ENCODE measurements around the gene MCF2L.

The MCF2L gene

DNA sequence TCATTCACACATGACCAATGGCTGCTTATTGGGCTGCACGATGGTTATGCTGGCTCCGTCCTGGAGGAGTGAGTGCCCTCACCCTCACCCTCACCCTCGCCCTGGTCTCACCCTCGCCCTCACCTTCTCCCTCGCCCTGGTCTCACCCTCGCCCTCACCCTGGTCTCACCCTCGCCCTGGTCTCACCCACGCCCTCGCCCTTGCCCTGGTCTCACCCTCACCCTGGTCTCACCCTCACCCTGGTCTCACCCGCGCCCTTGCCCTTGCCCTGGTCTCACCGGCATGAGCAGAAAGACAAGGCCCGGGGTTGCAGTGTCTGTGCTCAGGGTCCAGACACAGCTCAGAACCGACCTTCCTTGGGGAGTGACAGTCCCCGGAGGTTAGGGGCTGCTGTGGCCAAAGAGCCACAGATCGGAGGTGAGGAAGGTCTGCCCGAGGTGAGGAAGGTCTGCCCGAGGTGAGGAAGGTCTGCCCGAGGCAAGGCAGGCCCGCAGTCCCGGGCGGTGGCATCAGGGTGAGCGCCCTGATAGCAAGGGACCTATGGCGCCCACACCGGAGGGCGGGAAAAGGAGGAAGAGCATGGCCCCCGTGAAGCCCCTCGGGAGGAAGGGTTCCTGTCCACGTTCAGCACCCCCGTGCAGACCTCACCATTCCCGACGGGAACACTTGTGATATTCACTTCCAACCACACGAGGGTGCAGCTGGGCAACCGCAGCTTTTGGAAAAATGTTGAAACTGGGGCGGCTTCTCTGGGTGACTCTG lies 65.6 kb downstream of the MCF2L start:
- no peak for DNase-seq

DNA sequence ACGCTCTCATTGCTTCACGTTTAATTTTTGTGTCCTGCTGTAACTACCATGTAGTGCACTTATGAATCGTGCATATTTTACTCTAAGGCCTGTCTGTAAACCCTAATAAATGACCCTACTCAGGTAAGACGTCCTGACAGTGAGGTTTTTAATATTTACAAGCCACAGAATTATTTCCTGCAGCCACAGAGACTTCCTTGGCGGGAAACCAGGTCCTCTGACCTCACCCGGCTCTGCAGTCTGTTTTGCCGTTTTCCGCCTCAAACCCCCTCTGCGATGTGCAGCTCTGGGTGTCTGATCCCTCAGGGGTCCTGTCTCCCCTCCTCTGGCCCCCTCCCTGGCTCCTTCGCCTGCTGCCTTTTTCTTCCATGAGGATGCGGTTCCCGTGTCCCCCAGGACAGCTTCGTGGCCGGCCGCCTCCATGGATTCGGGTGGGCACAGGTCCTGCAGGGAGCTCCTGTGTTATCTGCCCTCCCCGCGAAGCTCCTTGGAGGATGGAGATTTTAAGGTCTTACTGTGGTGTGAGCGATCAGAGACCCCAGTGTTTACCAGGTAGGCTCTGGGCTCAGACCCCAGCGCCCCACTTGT lies 66.3 kb downstream of the MCF2L start:
- DNase-seq: no peak

DNA sequence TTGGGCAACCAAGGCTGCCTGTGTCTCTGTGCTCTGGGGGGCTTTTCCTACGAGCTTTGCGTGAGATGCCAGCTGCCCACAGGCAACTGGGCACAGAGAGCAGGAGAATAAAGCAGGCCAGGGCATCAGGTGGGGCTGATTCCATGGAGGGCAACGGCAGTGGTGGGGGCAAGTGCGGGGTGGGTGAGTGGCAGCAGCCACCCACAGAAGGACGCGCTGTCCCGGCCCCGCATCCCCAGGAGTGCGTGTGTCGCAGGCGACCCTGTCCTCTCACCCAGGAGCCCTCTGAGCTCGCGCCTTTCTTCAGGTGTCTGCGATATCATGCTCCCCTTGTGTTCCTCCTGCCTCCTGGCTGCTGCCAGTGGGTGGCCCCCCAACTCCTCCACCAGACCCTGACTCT lies 67.4 kb downstream of the MCF2L start:
- DNase-seq: no peak

DNA sequence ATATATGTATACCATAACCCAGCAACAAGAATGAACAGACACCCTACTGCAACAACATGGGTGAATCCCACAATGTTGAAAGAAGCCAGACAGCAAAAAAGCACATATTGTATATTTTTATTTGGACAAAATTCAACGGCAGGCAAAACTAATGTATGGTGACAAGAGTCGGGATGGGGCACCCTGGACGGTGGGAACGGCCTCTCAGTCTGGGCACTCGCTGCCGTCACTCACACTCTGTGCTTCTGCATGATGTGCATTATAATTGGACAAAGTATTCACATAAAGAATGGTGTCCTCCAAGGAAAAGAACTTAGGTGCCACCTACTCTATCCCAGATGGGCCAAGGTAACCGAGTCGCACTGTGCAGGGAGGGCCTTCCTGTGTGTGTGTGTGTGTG lies 71.0 kb downstream of the MCF2L start:
- no peak for DNase-seq

DNA sequence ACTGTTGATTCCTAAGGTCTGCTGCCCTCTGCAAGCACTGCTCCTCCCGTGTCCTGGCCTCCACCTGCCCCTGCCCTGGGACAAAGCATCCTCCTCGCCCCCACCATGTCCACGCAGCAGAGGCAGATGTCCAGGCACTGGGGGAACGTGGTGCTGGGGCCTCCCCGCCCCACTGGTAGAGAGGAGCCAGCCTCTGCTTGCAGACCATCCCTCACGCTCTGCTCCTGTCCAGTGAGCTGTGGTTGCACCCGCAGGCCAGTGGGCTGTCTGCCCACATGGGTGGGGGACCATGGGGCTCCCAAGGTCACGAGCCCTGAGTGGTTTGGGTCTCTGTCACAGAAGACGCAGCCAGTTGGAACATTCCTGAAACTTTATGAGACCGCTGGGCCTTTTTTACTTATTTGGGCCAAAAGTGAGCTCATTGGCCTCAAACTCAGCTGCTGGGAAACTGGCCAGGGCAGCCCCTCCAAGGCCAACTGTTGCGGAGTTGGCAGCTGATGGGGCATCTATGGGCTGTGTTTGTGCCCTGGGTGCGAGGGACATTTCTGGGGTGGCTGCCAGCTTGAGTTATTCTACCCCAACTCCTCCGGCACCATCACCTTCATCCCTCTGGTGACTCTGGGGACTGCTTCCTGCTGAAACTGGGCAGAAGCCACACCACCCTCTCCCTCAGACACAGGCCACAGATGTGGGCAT lies 71.7 kb downstream of the MCF2L start:
- no peak for DNase-seq

DNA sequence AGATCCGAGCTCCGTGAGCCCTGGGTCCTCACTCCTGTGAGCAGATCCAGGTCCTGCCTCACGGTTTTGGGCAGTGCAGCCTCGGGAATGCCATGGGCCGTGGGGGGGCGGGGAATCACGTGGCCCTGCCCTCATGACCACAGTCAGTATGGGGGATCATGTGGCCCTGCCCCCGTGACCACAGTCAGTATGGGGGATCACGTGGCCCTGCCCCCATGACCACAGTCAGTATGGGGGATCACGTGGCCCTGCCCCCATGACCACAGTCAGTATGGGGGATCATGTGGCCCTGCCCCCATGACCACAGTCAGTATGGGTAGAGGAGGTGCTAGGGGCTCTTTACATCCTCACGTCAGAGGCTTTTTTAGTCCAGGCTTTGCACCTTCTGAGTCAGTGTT lies 72.3 kb downstream of the MCF2L start:
- DNase-seq: no peak

DNA sequence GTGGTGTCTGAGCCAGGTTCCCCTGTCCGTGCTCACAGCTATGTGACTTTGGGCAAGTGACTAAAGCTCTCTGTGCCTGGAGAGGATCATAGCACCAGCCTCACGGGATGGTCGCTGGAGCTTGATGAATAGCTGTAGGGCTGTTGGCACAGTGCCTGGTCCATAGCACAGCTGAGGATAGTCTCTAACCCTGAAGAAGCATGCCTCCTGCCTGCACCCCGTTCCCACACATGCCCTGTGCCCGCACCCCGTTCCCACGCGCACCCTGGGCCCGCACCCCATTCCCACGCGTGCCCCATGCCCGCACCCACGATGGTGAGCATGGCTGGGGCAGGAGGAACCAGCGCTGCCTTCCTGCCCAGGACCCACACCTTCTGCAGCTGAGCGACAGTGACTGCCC lies 72.9 kb downstream of the MCF2L start:
- DNase-seq: no peak

DNA sequence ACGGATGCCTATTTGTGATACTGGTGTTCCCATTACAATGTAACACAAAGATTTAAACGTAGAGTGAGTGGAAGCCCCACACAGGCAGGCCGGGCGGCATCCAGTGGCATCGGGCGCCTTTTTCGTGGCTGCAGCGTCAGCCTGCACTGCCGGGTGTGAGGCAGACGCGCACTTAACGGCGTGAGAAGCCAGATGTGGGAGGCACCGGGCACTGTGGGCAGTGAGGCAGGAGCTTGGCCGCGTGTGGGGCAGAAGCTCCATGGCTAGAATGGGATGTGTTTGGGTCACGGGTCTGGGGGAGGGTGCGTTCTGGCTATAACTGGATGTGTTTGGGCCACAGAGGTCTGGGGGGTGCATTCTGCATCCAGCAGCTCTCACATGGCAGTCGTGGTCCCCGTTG lies 73.4 kb downstream of the MCF2L start:
- DNase-seq: no peak

DNA sequence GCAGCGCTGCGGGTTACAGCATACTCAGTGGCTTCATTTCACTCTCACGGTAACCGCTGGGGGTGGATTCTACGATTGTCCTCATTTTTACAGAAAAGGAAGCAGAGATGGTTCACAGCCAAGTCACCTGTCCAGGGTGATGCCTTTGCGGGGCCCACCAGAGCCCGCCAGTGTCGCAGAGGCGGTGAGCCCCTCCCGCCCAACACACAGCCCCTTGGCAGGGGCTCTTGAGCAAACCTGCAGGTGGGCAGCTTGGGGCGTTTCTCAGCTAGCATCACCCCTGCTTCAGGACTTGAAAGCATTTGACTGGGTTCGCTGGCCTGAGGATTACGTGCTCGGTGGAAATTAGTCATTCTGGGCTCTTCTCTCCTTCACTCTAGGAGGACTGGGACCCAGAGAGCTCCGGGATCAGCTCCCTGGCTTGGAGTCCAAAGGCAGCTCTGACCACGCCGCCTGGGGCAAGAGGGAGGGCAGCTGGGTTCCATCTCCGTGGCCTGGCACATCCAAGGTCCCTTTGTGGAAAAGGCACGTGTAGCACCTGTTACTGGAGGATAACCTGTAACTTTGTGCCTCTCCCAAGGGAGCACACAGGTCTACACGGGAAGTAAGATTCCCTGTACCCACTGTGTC lies 74.1 kb downstream of the MCF2L start:
- no peak for DNase-seq

DNA sequence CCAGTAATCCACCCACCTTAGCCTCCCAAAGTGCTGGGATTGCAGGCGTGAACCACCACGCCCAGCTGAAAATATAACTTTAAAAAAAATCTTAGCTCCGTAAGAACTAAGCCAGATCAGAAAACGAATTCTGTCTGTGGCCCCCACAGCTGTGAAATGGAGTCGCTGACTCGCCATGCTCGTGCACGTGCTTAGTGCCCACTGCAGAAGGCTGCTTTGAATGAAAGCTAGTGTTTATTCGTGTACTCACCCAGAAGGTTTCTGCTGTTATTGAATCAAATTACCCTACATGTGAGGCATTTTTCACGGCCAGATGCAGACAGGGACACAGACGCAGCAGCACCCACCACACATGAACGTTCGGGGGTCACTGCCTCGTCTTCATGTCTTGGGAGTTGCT lies 74.9 kb downstream of the MCF2L start:
- no peak for DNase-seq

DNA sequence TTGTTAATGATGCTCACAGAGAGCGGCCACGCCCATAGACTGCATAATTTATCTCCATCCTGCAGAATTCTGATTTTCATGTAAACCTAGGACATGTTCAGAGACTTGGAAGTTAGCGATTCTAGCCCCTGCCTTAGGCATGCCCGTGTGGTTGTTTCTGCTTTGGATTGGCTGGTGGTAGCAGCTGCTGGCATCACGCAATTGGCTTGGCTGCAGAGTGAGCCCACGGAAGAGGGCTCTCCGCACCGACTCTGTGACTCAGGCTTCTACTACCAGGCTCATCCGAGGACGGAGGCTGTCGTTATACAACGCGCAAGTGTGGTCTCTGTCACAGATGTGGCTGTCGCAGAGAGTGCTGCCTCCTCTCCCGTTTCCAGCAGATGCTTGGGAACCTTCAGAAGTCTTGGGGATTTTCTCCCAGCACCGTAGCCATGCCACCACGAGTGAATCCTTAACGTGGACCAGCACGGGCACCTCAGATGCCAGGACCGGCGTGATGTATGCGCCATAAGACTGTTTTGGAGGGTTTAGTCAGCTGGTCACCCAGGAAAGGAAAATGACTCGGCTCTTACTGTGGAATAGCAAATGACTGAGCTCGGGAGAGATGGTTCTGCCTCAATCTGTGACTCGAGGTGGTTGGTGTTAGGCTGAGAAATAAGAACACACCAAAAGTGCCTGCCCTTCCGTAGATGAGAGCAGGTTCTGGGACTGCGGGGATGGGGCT lies 75.5 kb downstream of the MCF2L start:
- no peak for DNase-seq

DNA sequence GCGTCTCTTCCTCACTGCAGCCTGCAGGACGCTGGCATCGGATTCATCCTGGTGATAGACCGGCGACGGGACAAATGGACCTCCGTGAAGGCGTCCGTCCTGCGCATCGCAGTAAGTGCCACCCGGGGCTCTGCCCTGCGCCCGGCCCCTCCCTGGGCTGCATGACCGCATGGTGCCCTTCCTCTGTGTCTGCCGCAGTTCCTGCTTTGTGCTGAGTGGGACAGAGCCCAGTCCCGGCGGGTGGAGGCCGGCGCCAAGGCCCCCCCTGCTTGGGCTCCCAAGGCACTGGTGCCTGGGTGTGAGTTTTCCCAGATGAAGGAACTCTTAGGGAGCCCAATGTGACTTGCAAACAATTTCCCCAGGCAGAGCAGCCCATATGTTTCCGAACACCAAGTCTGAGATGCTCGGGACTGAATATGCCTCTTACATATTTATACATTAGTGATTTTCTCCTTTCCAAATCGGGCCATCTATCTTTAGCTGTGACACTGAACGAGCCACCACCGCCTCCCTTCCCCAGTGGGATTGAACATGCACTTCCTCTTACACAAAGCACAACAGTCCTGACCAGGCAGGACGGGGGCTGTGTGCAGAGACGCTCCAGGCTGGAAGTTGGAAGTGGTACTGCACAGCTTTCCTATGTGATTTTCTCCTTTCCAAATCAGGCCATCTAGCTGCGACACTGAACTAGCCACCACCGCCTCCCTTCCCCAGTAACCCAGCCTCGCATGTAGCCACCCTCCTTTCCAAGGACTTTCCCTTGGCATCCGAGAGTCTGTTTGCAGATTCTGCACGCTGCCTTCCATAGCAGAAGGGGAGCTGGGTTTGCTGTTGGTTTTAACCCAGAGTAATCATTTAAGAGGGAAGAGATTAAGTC lies 76.5 kb downstream of the MCF2L start:
- no peak for DNase-seq

DNA sequence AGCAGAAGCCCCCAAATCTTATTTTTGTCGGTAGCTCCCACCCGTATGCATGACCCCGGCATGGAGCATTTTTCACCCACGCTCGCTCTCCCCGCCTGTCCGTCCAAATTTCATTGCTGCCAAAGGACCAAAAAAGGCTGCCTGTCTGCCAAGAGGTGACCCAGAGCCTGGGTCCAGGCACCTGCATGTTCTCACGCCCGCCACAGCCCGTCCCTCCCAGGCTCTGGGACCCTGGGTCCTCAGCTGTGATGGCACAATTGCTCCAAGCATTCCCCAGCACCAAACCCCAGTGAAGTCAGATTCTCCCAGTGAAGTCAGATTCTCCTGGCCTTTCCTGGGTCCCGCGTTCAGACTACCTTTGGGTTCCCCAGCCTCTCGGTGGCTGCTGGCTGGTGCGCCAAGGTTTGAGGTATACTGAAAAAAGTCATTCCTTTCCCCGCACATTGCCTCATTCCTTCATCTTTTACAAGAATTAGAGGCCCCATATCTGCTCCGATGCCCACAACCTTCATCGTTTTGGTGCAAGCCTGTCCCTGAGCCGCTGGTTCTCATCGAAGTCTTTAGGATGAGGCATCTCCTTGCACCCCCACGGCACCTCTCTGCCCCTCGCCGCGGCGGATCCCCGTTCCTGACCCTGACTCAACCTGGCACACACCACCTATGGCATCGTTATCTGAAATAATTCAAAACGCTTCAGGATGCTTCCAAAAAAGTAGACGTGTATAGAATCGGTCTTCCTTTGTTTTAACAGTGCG lies 77.3 kb downstream of the MCF2L start:
- no peak for DNase-seq

DNA sequence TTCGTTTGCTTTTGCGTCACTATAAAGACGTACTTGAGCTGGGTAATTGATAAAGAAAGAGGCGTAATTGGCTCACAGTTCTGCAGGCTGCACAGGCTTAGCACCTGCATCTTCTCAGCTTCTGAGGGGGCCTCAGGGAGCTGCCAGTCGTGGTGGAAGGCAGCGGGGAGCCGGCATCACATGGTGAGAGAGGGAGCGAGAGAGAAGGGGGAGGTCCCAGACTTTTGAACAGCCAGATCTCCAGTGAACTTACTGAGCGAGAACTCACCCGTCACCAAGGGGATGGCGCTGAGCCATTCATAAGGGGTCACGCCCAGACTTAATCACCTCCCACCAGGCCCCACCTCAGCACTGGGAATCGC lies 77.8 kb downstream of the MCF2L start:
- DNase-seq: no peak

DNA sequence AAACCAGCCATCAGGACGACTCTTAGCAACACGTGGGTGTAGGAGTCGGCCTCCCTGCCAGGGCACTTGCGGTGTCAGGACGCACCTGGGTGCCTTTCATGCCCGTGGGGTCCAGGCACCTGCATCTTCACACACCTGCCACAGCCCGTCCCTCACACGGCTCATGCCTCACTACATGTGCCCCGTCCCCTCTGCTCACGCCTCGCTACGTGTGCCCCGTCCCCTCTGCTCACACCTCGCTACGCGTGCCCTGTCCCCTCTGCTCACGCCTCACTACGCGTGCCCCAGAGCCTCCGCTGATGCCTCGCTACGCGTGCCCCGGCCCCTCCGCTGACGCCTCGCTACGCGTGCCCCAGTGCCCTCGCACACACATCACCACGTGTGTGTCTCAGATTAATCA lies 78.6 kb downstream of the MCF2L start:
- no peak for DNase-seq

DNA sequence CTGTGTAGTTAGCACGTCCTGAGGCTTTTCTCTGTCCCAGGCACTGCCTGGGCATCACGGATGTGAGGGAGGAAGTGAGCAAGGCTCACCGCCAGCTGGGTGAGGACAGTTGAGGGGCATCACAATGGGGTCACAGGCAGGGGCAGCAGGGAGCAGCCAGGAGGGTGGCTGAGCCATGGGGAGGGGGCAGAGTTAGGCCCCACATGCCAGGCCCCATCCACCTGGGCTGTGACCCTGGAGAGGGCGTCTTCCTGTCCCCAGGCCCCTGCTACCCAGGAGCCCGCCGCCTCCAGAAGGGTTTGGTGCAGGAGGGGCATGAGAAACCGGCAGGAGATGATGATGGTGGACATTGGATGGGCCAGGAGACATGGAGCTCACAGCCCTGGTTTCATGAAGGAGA lies 79.8 kb downstream of the MCF2L start:
- no peak for DNase-seq

DNA sequence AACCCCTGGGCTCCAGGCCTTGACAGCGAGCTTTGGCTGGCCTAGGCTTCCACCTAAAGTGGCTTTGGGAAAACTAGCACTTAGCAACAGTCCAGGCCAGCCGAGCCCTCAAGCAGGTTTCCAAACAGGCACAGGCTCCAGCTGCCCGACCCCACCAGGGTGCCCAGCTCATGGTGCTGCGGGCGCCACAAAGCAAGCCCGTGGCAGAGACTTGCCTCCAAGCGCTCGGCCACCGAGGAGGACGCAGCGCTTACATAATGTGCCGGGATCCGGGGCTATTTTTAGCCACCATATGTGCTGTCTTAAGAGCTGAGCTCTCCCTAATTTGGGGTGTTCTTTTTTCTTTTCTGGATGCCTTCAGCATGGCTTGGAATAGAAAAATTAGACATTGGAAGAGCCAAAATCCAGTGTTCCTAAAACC lies 80.5 kb downstream of the MCF2L start:
- DNase-seq: no peak

DNA sequence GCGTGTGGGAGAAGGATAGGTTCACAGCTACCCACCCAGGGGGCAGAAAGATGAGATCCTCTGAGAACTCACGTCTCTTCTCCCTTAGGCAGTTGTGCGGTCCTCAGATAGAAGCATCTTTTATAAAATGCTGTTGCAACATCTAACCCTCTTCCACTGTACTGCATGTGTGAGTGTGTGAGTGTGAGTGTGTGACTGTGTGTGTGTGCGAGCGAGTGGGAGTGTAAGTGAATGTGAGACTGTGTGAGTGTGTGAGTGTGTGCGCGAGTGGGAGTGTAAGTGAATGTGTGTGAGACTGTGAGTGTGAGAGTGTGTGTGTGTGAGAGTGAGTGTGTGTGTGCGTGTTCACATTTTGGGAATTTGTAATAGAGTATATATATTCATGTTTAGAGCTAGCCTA lies 81.0 kb downstream of the MCF2L start:
- no peak for DNase-seq

DNA sequence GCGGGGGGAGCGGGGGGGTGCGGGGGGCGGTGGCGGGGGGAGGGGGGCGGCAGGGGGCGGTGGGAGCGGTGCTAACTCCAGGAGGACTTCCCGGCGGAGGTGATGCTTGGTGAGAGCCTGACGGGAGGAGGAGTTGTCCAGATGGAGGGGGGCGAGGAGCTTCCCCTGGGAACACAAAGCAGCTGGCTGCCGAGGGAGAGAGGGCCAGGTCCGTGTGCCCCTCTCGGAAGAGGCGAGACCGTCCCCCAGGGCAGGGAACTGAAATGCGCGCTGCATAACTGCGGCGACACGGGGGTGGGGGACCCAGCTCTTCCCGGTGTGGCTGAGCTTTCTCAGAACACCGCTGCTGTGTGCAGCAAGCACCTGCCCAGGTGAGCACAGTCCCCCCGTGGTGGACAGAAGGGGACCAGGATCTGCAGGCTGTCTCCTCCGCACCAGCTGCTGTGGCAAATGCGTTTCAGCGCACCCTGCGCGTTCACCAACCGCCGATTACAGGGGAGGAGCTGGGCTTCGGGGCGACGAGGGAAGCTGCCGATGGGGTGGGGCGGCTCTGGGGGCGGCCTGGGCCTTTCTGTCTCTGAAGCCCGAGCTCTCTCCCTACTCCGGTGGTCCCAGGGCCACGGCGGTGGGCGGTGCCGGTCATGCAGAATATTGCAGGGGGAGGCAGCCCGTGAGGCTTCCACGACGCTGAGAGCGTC lies 81.9 kb downstream of the MCF2L start:
- DNase-seq: no peak

DNA sequence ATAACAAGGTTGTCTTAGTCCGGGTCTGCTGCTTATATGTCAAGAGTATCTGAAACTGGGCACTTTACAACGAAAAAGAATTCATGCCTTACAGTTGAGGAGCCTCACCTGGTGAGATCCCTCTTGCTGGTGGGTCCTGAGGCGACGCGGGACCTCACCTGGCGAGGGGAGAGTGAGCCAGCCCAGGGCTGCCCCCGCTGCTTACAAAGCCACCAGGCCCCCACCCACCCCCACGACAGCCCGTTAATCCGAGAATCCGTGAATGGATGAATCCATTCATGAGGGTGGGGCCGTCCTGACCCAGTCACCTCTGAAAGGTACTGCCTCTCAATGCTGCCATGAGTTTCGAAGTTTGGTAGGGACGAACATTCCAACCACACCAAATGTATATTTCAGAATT lies 82.6 kb downstream of the MCF2L start:
- DNase-seq: no peak

DNA sequence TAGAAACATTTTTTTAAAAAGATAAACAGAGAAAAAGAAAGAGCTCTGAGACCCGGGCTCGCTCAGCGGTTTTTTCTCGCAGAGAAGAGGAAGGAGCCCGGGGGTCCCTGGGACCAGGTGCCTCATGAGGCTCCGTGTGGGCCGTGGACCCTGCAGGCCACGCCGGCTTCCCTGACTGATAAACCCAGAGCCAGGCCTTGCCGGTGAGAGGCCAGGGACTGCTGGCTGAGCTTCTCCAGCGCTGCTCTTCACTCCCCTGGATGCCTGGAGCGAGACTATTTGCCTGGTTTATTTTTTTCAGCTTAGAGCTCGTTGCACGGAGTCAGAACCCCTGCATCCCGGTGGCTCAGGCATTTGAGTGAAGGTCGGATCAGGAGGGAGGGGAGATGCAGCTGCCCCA lies 83.2 kb downstream of the MCF2L start:
- DNase-seq: no peak
